MM.1S (cell line): ENCODE data around the gene KLC1.

Source experiments
- EZH2 ChIP-seq: fragments of 300-600 bp; sonication (generic); optimal IDR thresholded peaks from 2 replicates; pipeline ENCODE3; 2017; ENCODE audit warnings: low read depth, mild to moderate bottlenecking, antibody characterized with exemption, low read length, mixed read lengths
- EZH2phosphoT487 ChIP-seq: fragments of 300-600 bp; sonication (generic); IDR thresholded peaks from 2 replicates; pipeline ENCODE4 v1.6.1; 2018; ENCODE audit warnings: antibody characterized with exemption, low read length
- TF ChIP-seq, protein P1 (sequence below): fragments of 300-600 bp; sonication (generic); IDR thresholded peaks from 2 replicates; pipeline ENCODE4 v1.5.1; 2016; ENCODE audit warnings: antibody characterized with exemption, low read length, mixed read lengths

- TF ChIP-seq, protein P1, sequence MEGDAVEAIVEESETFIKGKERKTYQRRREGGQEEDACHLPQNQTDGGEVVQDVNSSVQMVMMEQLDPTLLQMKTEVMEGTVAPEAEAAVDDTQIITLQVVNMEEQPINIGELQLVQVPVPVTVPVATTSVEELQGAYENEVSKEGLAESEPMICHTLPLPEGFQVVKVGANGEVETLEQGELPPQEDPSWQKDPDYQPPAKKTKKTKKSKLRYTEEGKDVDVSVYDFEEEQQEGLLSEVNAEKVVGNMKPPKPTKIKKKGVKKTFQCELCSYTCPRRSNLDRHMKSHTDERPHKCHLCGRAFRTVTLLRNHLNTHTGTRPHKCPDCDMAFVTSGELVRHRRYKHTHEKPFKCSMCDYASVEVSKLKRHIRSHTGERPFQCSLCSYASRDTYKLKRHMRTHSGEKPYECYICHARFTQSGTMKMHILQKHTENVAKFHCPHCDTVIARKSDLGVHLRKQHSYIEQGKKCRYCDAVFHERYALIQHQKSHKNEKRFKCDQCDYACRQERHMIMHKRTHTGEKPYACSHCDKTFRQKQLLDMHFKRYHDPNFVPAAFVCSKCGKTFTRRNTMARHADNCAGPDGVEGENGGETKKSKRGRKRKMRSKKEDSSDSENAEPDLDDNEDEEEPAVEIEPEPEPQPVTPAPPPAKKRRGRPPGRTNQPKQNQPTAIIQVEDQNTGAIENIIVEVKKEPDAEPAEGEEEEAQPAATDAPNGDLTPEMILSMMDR: no peak
- TF ChIP-seq EZH2phosphoT487 (no peak), EZH2 (no peak)
Measured at GRCh38 chr14:103739793-103740501, 110.9 kb downstream of the KLC1 start.
